CD4-positive, alpha-beta T cell (primary cell): ENCODE results near the gene FN3K. TPM values are rescaled to one million over a fixed set of nuclear protein-coding genes. Genes with fewer than 3 reads are reported as not detected.
A peak's percentile ranks its signal among the peaks of the same experiment; 100 is the strongest.

Source experiments
- ATAC-seq: fragments of 200-7000 bp; cut with Tn5 transposase; one replicate; pipeline ENCODE4 v1.10.0; 2022; ENCODE audit warnings: mild to moderate bottlenecking; ENCODE audit not compliant: poor library complexity
- CTCF ChIA-PET: fragments of 350-600 bp; sonication (Branson Sonifier 250); formaldehyde crosslinking; loops from one replicate; lab custom pipeline; 2021; ENCODE audit warnings: antibody characterized with exemption, inconsistent platforms; lab: Charles Lee
- POLR2A ChIA-PET: fragments of 350-600 bp; sonication (Branson Sonifier 250); formaldehyde crosslinking; loops from one replicate; lab custom pipeline; 2021; ENCODE audit warnings: antibody characterized with exemption, inconsistent platforms; lab: Charles Lee
- DNase-seq, 14 experiments: peaks; one replicate each; pipeline ENCODE4 v3.0.0-alpha.2; 2013 to 2020; ENCODE audit warnings: mixed read lengths in 2 of 14
- H3K27ac ChIP-seq, 2 donors: one replicate each; pipeline versions ENCODE4 v1.5.1 to v1.7.0; 2013; ENCODE audit warnings: low read length in 2 of 2, low read depth in 1 of 2, mild to moderate bottlenecking in 1 of 2
- H3K27me3 ChIP-seq, 2 experiments: 1 replicate in 1 of 2; 2 replicates in 1 of 2; pipeline versions ENCODE4 v1.6.1 to v1.7.0; 2013; ENCODE audit warnings: low read length in 2 of 2, control low read depth in 1 of 2, mild to moderate bottlenecking in 1 of 2, moderate library complexity in 1 of 2; ENCODE audit not compliant: insufficient read depth in 2 of 2, control insufficient read depth in 1 of 2
- H3K36me3 ChIP-seq: one replicate; pipeline ENCODE4 v1.6.1; 2013; ENCODE audit warnings: low read length, control low read depth; ENCODE audit not compliant: insufficient read depth
- H3K4me1 ChIP-seq: one replicate; pipeline ENCODE4 v1.6.1; 2013; ENCODE audit warnings: low read length, control low read depth; ENCODE audit not compliant: insufficient read depth
- H3K4me3 ChIP-seq: one replicate; pipeline ENCODE4 v1.5.1; 2013; ENCODE audit warnings: mild to moderate bottlenecking, low read length, moderate library complexity
- H3K9me3 ChIP-seq, 2 experiments: 1 replicate in 1 of 2; 2 replicates in 1 of 2; pipeline versions ENCODE4 v1.6.1 to v1.7.0; 2013; ENCODE audit warnings: low read length in 2 of 2, mild to moderate bottlenecking in 2 of 2, control low read depth in 1 of 2, moderate library complexity in 1 of 2; ENCODE audit not compliant: control insufficient read depth in 1 of 2, insufficient read depth in 1 of 2
- H3K27ac Mint-ChIP-seq: one replicate; pipeline ENCODE4 v1.8.0; 2020; ENCODE audit warnings: mixed read lengths
- H3K27me3 Mint-ChIP-seq: one replicate; pipeline ENCODE4 v1.8.0; 2021; ENCODE audit warnings: mixed read lengths
- H3K36me3 Mint-ChIP-seq: one replicate; pipeline ENCODE4 v1.8.0; 2021; ENCODE audit warnings: low read depth, mixed read lengths
- H3K4me1 Mint-ChIP-seq: one replicate; pipeline ENCODE4 v1.8.0; 2021; ENCODE audit warnings: low read depth, mixed read lengths
- H3K4me3 Mint-ChIP-seq: one replicate; pipeline ENCODE4 v1.8.0; 2020; ENCODE audit warnings: mild to moderate bottlenecking, mixed read lengths
- H3K9me3 Mint-ChIP-seq: one replicate; pipeline ENCODE4 v1.8.0; 2020; ENCODE audit warnings: mixed read lengths
- CTCF ChIP-seq: fragments of 200-600 bp; IDR thresholded peaks from one replicate; pipeline ENCODE4 v1.8.0; 2022; ENCODE audit warnings: antibody characterized with exemption, mild to moderate bottlenecking
- intact Hi-C, 2 experiments: fragments of 100-400 bp; cut with DNase I in 1 of 2; cut with micrococcal nuclease in 1 of 2; formaldehyde crosslinking; loops; one replicate each; pipeline versions ENCODE4 v1.15.1 to v1.9.0; 2023 to 2025; cut with DNase I, micrococcal nuclease
- total RNA-seq, 174 experiments: library from RNA in 2 of 174; stranded (reverse) in 2 of 174; gene quantifications; one replicate each; pipeline ENCODE4 v1.2.3 and lab custom pipeline; 2021 to 2026

Gene FN3K
- total RNA-seq, 2 experiments from 2014 or later, result 4.2 to 4.9 TPM

GRCh38 chr17:82753201-82753464 is 17.7 kb downstream of the FN3K start:
- H3K4me3 ChIP-seq, result peak overlapping the region; percentile 63
- no peak for TF ChIP-seq CTCF
- no peaks in the 10 kb centered on the region for H3K27me3 Mint-ChIP-seq
- H3K27ac Mint-ChIP-seq, result no peak overlapping the region
- H3K27me3 ChIP-seq, result no peaks in the 10 kb centered on the region
- peaks cover 10% of the 10 kb centered on the region for H3K36me3 ChIP-seq
- peaks cover 0 to 6% of the 10 kb centered on the region in 2 experiments for H3K9me3 ChIP-seq
- ChIA-PET POLR2A (no interaction called here), CTCF (interaction anchor here (0.9 kb wide), 1 partner anchor 105 kb away, joined by 4 read pairs; no protein-coding TSS in a partner anchor)
- no peak for ATAC-seq
- peaks cover 14% of the 10 kb centered on the region for H3K36me3 Mint-ChIP-seq
- H3K9me3 Mint-ChIP-seq, result no peaks in the 10 kb centered on the region
- H3K4me1 Mint-ChIP-seq, result peaks cover 25% of the 10 kb centered on the region
- H3K4me1 ChIP-seq, result peaks cover 32% of the 10 kb centered on the region
- H3K27ac ChIP-seq, result no peak overlapping the region
- peak overlapping the region; percentile 89 for H3K4me3 Mint-ChIP-seq
- DNase-seq, result no peak
- intact Hi-C loops, result loop anchor here (5.0 to 10.0 kb wide), 3 partner anchors 36 to 338 kb away; partner anchors contain the start of genes FN3KRP (in 1 of the 2), HEXD (in 1 of the 2), OGFOD3 (in 1 of the 2) and RAB40B (in 1 of the 2)

- no peak overlapping the region for H3K27ac Mint-ChIP-seq
- TF ChIP-seq CTCF, result no peak
These were observed 19.1 kb downstream of the FN3K start for GRCh38 chr17:82754297-82755208.

GRCh38 chr17:82756166-82756565 is 20.8 kb downstream of the FN3K start:
- H3K27me3 ChIP-seq, result no peaks in the 10 kb centered on the region
- H3K27ac Mint-ChIP-seq, result no peak overlapping the region
- no peak for ATAC-seq
- H3K27me3 Mint-ChIP-seq, result no peaks in the 10 kb centered on the region
- ChIA-PET POLR2A (interaction anchor here (1.0 kb wide), 1 partner anchor 104 kb away, joined by 3 read pairs; no protein-coding TSS in a partner anchor), CTCF (interaction anchor here (1.3 kb wide), 1 partner anchor 9 kb away, joined by 3 read pairs; no protein-coding TSS in a partner anchor)
- TF ChIP-seq CTCF, result no peak
- no peak overlapping the region for H3K27ac ChIP-seq
- peaks cover 32% of the 10 kb centered on the region for H3K4me1 Mint-ChIP-seq
- intact Hi-C loops, result loop anchor here in 1 of 2 experiments (10.0 kb wide), 1 partner anchor 341 kb away; the partner anchor contains the start of genes HEXD and OGFOD3
- peaks cover 10% of the 10 kb centered on the region for H3K36me3 ChIP-seq
- peaks cover 25% of the 10 kb centered on the region for H3K36me3 Mint-ChIP-seq
- no peaks in the 10 kb centered on the region for H3K9me3 Mint-ChIP-seq
- no peak overlapping the region for H3K4me3 ChIP-seq
- H3K4me1 ChIP-seq, result peaks cover 26% of the 10 kb centered on the region
- peak overlapping the region; percentile 42 for H3K4me3 Mint-ChIP-seq
- no peaks in the 10 kb centered on the region for H3K9me3 ChIP-seq
- no peak for DNase-seq

More at GRCh38 chr17:82754297-82755208, 19.1 kb downstream of the FN3K start:
- Mint-ChIP-seq H3K27me3 (no peaks in the 10 kb centered on the region), H3K36me3 (peaks cover 14% of the 10 kb centered on the region), H3K9me3 (no peaks in the 10 kb centered on the region), H3K4me3 (peak overlapping the region; percentile 71), H3K4me1 (peaks cover 25% of the 10 kb centered on the region)
- Histone ChIP-seq H3K9me3 (peaks cover 0 to 6% of the 10 kb centered on the region in 2 experiments), H3K36me3 (peaks cover 10% of the 10 kb centered on the region), H3K27me3 (no peaks in the 10 kb centered on the region), H3K4me3 (no peak overlapping the region), H3K27ac (no peak overlapping the region), H3K4me1 (peaks cover 32% of the 10 kb centered on the region)
- ATAC-seq (no peak), DNase-seq (no peak)
- intact Hi-C loops, result loop anchor here (5.0 to 10.0 kb wide), 3 partner anchors 37 to 340 kb away; partner anchors contain the start of genes FN3KRP (in 1 of the 2), HEXD (in 1 of the 2), OGFOD3 (in 1 of the 2) and RAB40B (in 1 of the 2)
- CTCF ChIA-PET, result interaction anchor here (1.3 kb wide), 1 partner anchor 11 kb away, joined by 3 read pairs; no protein-coding TSS in a partner anchor
- POLR2A ChIA-PET, result interaction anchor here (0.6 kb wide), 1 partner anchor 139 kb away, joined by 3 read pairs; no protein-coding TSS in a partner anchor
